HepG2 (cell line): Measurements from ENCODE around the gene CASKIN2.

Experiments
- EZH2 ChIP-seq: conservative IDR thresholded peaks from 2 replicates; pipeline ENCODE4 v1.6.1; 2012; ENCODE audit warnings: mild to moderate bottlenecking, low read depth, low read length, moderate library complexity
- FIP1L1 ChIP-seq: fragments of 200-400 bp; formaldehyde crosslinking; IDR thresholded peaks from 2 replicates; pipeline ENCODE4 v1.6.1; 2018; ENCODE audit warnings: low read depth, mild to moderate bottlenecking, low read length, moderate library complexity, borderline replicate concordance; ENCODE audit not compliant: insufficient read depth
- KAT8 ChIP-seq: IDR thresholded peaks from 2 replicates; pipeline ENCODE4 v1.6.1; 2016; ENCODE audit warnings: missing genetic modification reagents, missing compliant biosample characterization
- MEIS1 ChIP-seq: sonication (generic); formaldehyde crosslinking; IDR thresholded peaks from 2 replicates; pipeline ENCODE4 v1.9.0; 2021; ENCODE audit warnings: mild to moderate bottlenecking, missing genetic modification reagents, moderate library complexity, borderline replicate concordance
- NR2C2 ChIP-seq: sonication (generic); formaldehyde crosslinking; IDR thresholded peaks from 2 replicates; pipeline ENCODE4 v1.4.0; 2020; ENCODE audit warnings: missing genetic modification reagents, mild to moderate bottlenecking, moderate library complexity, borderline replicate concordance
- PRDM15 ChIP-seq: sonication (generic); formaldehyde crosslinking; IDR thresholded peaks from 2 replicates; pipeline ENCODE4 v1.4.0; 2020; ENCODE audit warnings: missing genetic modification reagents
- SMC3 ChIP-seq: IDR thresholded peaks from 2 replicates; pipeline ENCODE4 v1.6.1; 2011; ENCODE audit warnings: low read length, improper control_type of control experiment
- SRSF9 ChIP-seq: fragments of 200-400 bp; formaldehyde crosslinking; IDR thresholded peaks from 2 replicates; pipeline ENCODE4 v1.6.1; 2018; ENCODE audit warnings: borderline replicate concordance, mild to moderate bottlenecking, low read depth, low read length; ENCODE audit not compliant: insufficient read depth, poor library complexity, severe bottlenecking
- TAF15 ChIP-seq: fragments of 200-400 bp; formaldehyde crosslinking; IDR thresholded peaks from one replicate; pipeline ENCODE4 v1.6.1; 2018; ENCODE audit warnings: mild to moderate bottlenecking, low read depth, low read length; ENCODE audit not compliant: poor library complexity, severe bottlenecking
- ZNF274 ChIP-seq: sonication (generic); formaldehyde crosslinking; IDR thresholded peaks from 2 replicates; pipeline ENCODE4 v1.5.1; 2020; ENCODE audit warnings: mild to moderate bottlenecking, missing genetic modification reagents
- ZNF276 ChIP-seq: sonication (generic); formaldehyde crosslinking; IDR thresholded peaks from 2 replicates; pipeline ENCODE4 v1.4.0; 2020; ENCODE audit warnings: mild to moderate bottlenecking, low read depth, missing genetic modification reagents

GRCh38 chr17:75468291-75468754 is 47.0 kb downstream of the CASKIN2 start:
- TF ChIP-seq SRSF9: no peak
- TF ChIP-seq EZH2: no peak
- no peak for TF ChIP-seq ZNF276 (CRISPR knock-in tag)
- no peak for TF ChIP-seq NR2C2 (CRISPR knock-in tag)
- no peak for TF ChIP-seq KAT8
- TF ChIP-seq MEIS1 (CRISPR knock-in tag): no peak
- peak; percentile 27; the same call in 1 of the 2 replicates for TF ChIP-seq SMC3
- TF ChIP-seq TAF15: no peak
- 0 out of 2 replicates have a peak, but pooled peaks have one; percentile 50 for TF ChIP-seq ZNF274 (CRISPR knock-in tag)
- no peak for TF ChIP-seq PRDM15 (CRISPR knock-in tag)
- TF ChIP-seq FIP1L1: no peak
